C4-2B (cell line): ENCODE measurements around the gene MKLN1.

Source experiments
- CTCF ChIP-seq: fragments of 450-650 bp; conservative IDR thresholded peaks from 2 replicates; pipeline ENCODE4 v1.5.1; 2017; ENCODE audit warnings: mild to moderate bottlenecking
- ZFX ChIP-seq: fragments of 450-650 bp; IDR thresholded peaks from 2 replicates; pipeline ENCODE4 v1.6.1; 2017

GRCh38 chr7:131327049-131327625, 539 bp upstream of the MKLN1 start:
- no peak for TF ChIP-seq CTCF
- no peak for TF ChIP-seq ZFX
